HG03025 (cell line): ENCODE data around the gene SNHG17.
"Not testable (repeated sequence)": the region's sequence is repeated elsewhere in the genome, so short reads cannot be mapped to it uniquely, and the experiment has no call there.

Source experiments
- ATAC-seq: cut with Tn5 transposase; IDR thresholded peaks from one replicate; pipeline ENCODE4 v1.9.1; 2021; ENCODE audit warnings: mild to moderate bottlenecking, moderate library complexity; ENCODE audit not compliant: unreplicated experiment, low FRiP score

The SNHG17 gene

GRCh38 chr20:38447931-38448675, 13.0 kb upstream of the SNHG17 start:
- no peak for ATAC-seq

GRCh38 chr20:38447251-38447661, 12.1 kb upstream of the SNHG17 start:
- ATAC-seq, result no peak

GRCh38 chr20:38446441-38447209, 11.5 kb upstream of the SNHG17 start:
- ATAC-seq, result peak; percentile 61

GRCh38 chr20:38445901-38446425, 10.8 kb upstream of the SNHG17 start:
- ATAC-seq, result no peak

- ATAC-seq, result no peak
Observed at GRCh38 chr20:38445381-38445796, 10.3 kb upstream of the SNHG17 start.

GRCh38 chr20:38441916-38442315, 6.8 kb upstream of the SNHG17 start:
- ATAC-seq, result no peak

GRCh38 chr20:38441110-38441509, 6.0 kb upstream of the SNHG17 start:
- ATAC-seq, result not testable (repeated sequence)

GRCh38 chr20:38437796-38438195, 2.7 kb upstream of the SNHG17 start:
- no peak for ATAC-seq

- no peak for ATAC-seq
Observed at GRCh38 chr20:38435555-38435939, 419 bp upstream of the SNHG17 start.

GRCh38 chr20:38434301-38434741, 807 bp downstream of the SNHG17 start:
- ATAC-seq, result no peak

- no peak for ATAC-seq
Observed at GRCh38 chr20:38433304-38433972, 1.7 kb downstream of the SNHG17 start.

GRCh38 chr20:38432870-38433269, 2.3 kb downstream of the SNHG17 start:
- ATAC-seq, result not testable (repeated sequence)

- ATAC-seq, result no peak
Observed at GRCh38 chr20:38432292-38432691, 2.8 kb downstream of the SNHG17 start.

GRCh38 chr20:38430679-38431325, 4.3 kb downstream of the SNHG17 start:
- ATAC-seq, result no peak

GRCh38 chr20:38429301-38429700, 5.8 kb downstream of the SNHG17 start:
- no peak for ATAC-seq

- ATAC-seq, result no peak
Observed at GRCh38 chr20:38428800-38429199, 6.3 kb downstream of the SNHG17 start.

- no peak for ATAC-seq
Observed at GRCh38 chr20:38427655-38428023, 7.5 kb downstream of the SNHG17 start.

- ATAC-seq, result no peak
Observed at GRCh38 chr20:38426006-38426897, 8.9 kb downstream of the SNHG17 start.

- no peak for ATAC-seq
Observed at GRCh38 chr20:38424401-38424800, 10.7 kb downstream of the SNHG17 start.

- ATAC-seq, result no peak
Observed at GRCh38 chr20:38423541-38423940, 11.6 kb downstream of the SNHG17 start.
